NCI-H774 (cell line): ENCODE data around the gene ADGRD1.

Experiments
- DNase-seq: peaks from one replicate; lab custom pipeline; 2025; lab: John Stamatoyannopoulos, UW

The ADGRD1 gene

GRCh38 chr12:131025234-131025633, 71.5 kb downstream of the ADGRD1 start:
- no peak for DNase-seq

GRCh38 chr12:131025939-131026702, 72.4 kb downstream of the ADGRD1 start:
- DNase-seq = no peak

GRCh38 chr12:131026754-131027153, 73.0 kb downstream of the ADGRD1 start:
- no peak for DNase-seq

GRCh38 chr12:131027264-131027663, 73.6 kb downstream of the ADGRD1 start:
- no peak for DNase-seq

GRCh38 chr12:131027876-131028586, 74.3 kb downstream of the ADGRD1 start:
- DNase-seq = no peak

GRCh38 chr12:131028587-131029338, 75.1 kb downstream of the ADGRD1 start:
- DNase-seq = no peak

GRCh38 chr12:131030472-131031328, 77.0 kb downstream of the ADGRD1 start:
- no peak for DNase-seq

GRCh38 chr12:131032082-131032750, 78.5 kb downstream of the ADGRD1 start:
- DNase-seq = no peak

- DNase-seq = no peak
Measured at GRCh38 chr12:131033486-131033885, 79.8 kb downstream of the ADGRD1 start.

- DNase-seq = no peak
Measured at GRCh38 chr12:131033886-131034482, 80.3 kb downstream of the ADGRD1 start.

- DNase-seq = no peak
Measured at GRCh38 chr12:131034631-131035244, 81.0 kb downstream of the ADGRD1 start.

- no peak for DNase-seq
Measured at GRCh38 chr12:131035245-131035681, 81.6 kb downstream of the ADGRD1 start.

- DNase-seq = no peak
Measured at GRCh38 chr12:131038159-131038558, 84.5 kb downstream of the ADGRD1 start.

- DNase-seq = no peak
Measured at GRCh38 chr12:131038961-131039950, 85.5 kb downstream of the ADGRD1 start.

- no peak for DNase-seq
Measured at GRCh38 chr12:131040491-131040890, 86.8 kb downstream of the ADGRD1 start.

GRCh38 chr12:131041216-131041967, 87.7 kb downstream of the ADGRD1 start:
- DNase-seq = peak; percentile 34

- no peak for DNase-seq
Measured at GRCh38 chr12:131041968-131042833, 88.5 kb downstream of the ADGRD1 start.
